ENCODE measurements around the gene NUPR1.

NUPR1 gene

GRCh38 chr16:28538733-28539596, at the start of gene NUPR1:
TSS of gene NUPR1 (minus strand) at chr16:28538974. CDS start at chr16:28538907, 67 bp downstream.
- Histone ChIP-seq H3K9ac (no peak within 1 kb of the TSS), H3K27me3 (ENCODE audit: control insufficient read depth, insufficient read depth, low read length) (no peaks in the 10 kb centered on the region), H3K4me2 (ENCODE audit: low read length) (no peak within 1 kb of the TSS), H3K36me3 (ENCODE audit: control insufficient read depth, insufficient read depth, low read length) (no peaks in the 10 kb centered on the region), H3K27ac (peak within 1 kb of the TSS; percentile 4), H2AFZ (peak within 1 kb of the TSS; percentile 68), H3K4me1 (peaks cover 3% of the 10 kb centered on the region), H3K4me3 (ENCODE audit: low read depth, low read length) (no peak within 1 kb of the TSS), H3K79me2 (no peaks in the 10 kb centered on the region), H3K9me3 (ENCODE audit: control insufficient read depth, low read length) (no peaks in the 10 kb centered on the region)
- no peak for TF ChIP-seq CTCF (IDR thresholded peaks at IDR 0.05)

GRCh38 chr16:28587386-28587785, 48.6 kb upstream of the NUPR1 start:
- Histone ChIP-seq H3K4me1 (no peaks in the 10 kb centered on the region), H3K27ac (no peak overlapping the region), H3K79me2 (no peaks in the 10 kb centered on the region), H2AFZ (no peak overlapping the region), H3K36me3 (ENCODE audit: control insufficient read depth, insufficient read depth, low read length) (no peaks in the 10 kb centered on the region), H3K9ac (no peak overlapping the region), H3K27me3 (ENCODE audit: control insufficient read depth, insufficient read depth, low read length) (no peaks in the 10 kb centered on the region), H3K4me2 (ENCODE audit: low read length) (no peak overlapping the region), H3K4me3 (ENCODE audit: low read depth, low read length) (no peak overlapping the region), H3K9me3 (ENCODE audit: control insufficient read depth, low read length) (no peaks in the 10 kb centered on the region)
- no peak for TF ChIP-seq CTCF (IDR thresholded peaks at IDR 0.05)

GRCh38 chr16:28586466-28586865, 47.7 kb upstream of the NUPR1 start:
- H3K36me3 ChIP-seq (ENCODE audit: control insufficient read depth, insufficient read depth, low read length), result no peaks in the 10 kb centered on the region

GRCh38 chr16:28585674-28586073, 46.9 kb upstream of the NUPR1 start:
- Histone ChIP-seq H3K27me3 (ENCODE audit: control insufficient read depth, insufficient read depth, low read length) (no peaks in the 10 kb centered on the region), H2AFZ (no peak overlapping the region), H3K27ac (no peak overlapping the region), H3K36me3 (ENCODE audit: control insufficient read depth, insufficient read depth, low read length) (no peaks in the 10 kb centered on the region), H3K4me3 (ENCODE audit: low read depth, low read length) (no peak overlapping the region), H3K9ac (no peak overlapping the region), H3K9me3 (ENCODE audit: control insufficient read depth, low read length) (no peaks in the 10 kb centered on the region), H3K4me1 (no peaks in the 10 kb centered on the region), H3K4me2 (ENCODE audit: low read length) (no peak overlapping the region), H3K79me2 (no peaks in the 10 kb centered on the region)
- TF ChIP-seq CTCF (IDR thresholded peaks at IDR 0.05), result no peak

More at GRCh38 chr16:28586466-28586865, 47.7 kb upstream of the NUPR1 start:
- TF ChIP-seq CTCF (IDR thresholded peaks at IDR 0.05), result no peak
- H3K79me2 ChIP-seq, result no peaks in the 10 kb centered on the region
- H3K4me3 ChIP-seq (ENCODE audit: low read depth, low read length), result no peak overlapping the region
- H3K27ac ChIP-seq, result no peak overlapping the region
- no peaks in the 10 kb centered on the region for H3K4me1 ChIP-seq
- H2AFZ ChIP-seq, result no peak overlapping the region
- no peaks in the 10 kb centered on the region for H3K9me3 ChIP-seq (ENCODE audit: control insufficient read depth, low read length)
- no peaks in the 10 kb centered on the region for H3K27me3 ChIP-seq (ENCODE audit: control insufficient read depth, insufficient read depth, low read length)
- H3K9ac ChIP-seq, result no peak overlapping the region
- H3K4me2 ChIP-seq (ENCODE audit: low read length), result no peak overlapping the region

Measured in parathyroid adenoma (tissue), 2 donors.